ENCODE data around the gene SGIP1. TPM values are rescaled to one million over a fixed set of nuclear protein-coding genes. Genes with fewer than 3 reads are reported as not detected.

Gene SGIP1
- total RNA-seq, 2 donors from 2014 or later, result 1.3 to 6.2 TPM

- H3K4me3 ChIP-seq, result no peak overlapping the region
- TF ChIP-seq, protein P1, sequence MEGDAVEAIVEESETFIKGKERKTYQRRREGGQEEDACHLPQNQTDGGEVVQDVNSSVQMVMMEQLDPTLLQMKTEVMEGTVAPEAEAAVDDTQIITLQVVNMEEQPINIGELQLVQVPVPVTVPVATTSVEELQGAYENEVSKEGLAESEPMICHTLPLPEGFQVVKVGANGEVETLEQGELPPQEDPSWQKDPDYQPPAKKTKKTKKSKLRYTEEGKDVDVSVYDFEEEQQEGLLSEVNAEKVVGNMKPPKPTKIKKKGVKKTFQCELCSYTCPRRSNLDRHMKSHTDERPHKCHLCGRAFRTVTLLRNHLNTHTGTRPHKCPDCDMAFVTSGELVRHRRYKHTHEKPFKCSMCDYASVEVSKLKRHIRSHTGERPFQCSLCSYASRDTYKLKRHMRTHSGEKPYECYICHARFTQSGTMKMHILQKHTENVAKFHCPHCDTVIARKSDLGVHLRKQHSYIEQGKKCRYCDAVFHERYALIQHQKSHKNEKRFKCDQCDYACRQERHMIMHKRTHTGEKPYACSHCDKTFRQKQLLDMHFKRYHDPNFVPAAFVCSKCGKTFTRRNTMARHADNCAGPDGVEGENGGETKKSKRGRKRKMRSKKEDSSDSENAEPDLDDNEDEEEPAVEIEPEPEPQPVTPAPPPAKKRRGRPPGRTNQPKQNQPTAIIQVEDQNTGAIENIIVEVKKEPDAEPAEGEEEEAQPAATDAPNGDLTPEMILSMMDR (IDR thresholded peaks at IDR 0.05), result no peak
- H3K4me1 ChIP-seq, result peaks cover 0 to 15% of the 10 kb centered on the region in 2 donors
- DNase-seq (ENCODE audit: low spot score), result no peak
- H3K27me3 ChIP-seq, result no peaks in the 10 kb centered on the region
- no peaks in the 10 kb centered on the region for H3K9me3 ChIP-seq
- no peaks in the 10 kb centered on the region for H3K36me3 ChIP-seq
- H3K27ac ChIP-seq, result no peak overlapping the region
These were observed 216.6 kb downstream of the SGIP1 start for GRCh38 chr1:66750577-66750976.

DNA sequence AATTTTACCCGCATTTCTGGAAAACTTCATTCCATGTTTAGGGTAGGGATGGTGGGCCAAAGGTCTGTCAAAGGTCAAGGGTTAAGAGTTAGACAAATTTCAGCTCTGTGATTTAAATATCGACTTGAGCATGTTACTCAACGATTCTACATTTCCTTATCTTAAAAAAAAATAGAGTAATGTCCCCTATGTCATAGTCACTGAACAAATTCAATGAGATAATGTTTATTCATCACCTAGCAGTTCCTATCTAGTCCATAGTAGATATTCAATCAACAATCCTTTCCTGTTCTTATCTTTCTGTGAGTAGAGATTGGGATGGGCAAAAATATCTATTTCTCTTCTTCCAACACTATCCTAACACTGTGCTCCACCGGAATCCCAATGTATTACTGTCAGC lies 217.2 kb downstream of the SGIP1 start:
- DNase-seq (ENCODE audit: low spot score), result no peak
- H3K9me3 ChIP-seq, result no peaks in the 10 kb centered on the region
- TF ChIP-seq, protein P1 (IDR thresholded peaks at IDR 0.05), result no peak
- peak overlapping the region in 1 of 2 donors; percentile 40 for H3K27ac ChIP-seq
- H3K4me1 ChIP-seq, result peaks cover 0 to 15% of the 10 kb centered on the region in 2 donors
- H3K36me3 ChIP-seq, result no peaks in the 10 kb centered on the region
- H3K27me3 ChIP-seq, result no peaks in the 10 kb centered on the region
- no peak overlapping the region for H3K4me3 ChIP-seq

DNA sequence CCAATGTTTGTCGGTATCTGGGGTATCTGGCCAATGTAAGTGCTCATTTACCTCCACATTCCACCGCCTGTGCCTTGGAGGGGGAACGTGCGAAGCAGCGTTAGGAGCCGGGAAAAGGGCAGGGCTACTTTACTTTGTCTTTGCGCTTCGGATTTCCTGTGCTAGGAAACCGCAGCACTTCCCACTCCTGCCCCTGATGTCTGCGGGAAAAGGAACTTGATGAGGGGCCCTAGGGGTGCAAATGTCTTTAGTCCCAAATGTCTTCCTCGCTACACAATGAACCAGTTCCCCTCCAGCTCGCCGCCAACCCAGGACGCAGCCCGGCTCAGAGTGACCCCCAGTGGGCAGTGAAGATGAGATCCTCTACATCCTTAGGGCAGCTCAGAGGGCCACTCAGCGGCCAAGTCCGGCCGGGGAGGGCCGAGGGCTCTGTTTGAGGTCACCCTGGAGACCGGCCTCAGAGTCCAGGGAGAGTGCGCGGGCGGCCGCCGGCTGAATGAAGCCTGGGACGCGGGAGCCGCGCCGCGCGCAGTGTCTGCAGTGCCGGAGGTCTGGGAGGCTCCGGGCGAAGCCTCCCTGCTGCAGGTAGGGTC lies 218.1 kb downstream of the SGIP1 start, which contains the start of gene DYNLT5:
DYNLT5 (plus strand) TSS at position 460 of the 593 bp plus-strand sequence. CDS start 2,200 bp downstream, outside the sequence.
- no peaks in the 10 kb centered on the region for H3K9me3 ChIP-seq
- peak within 1 kb of the TSS; percentile 14 to 52 for H3K4me3 ChIP-seq
- no peaks in the 10 kb centered on the region for H3K36me3 ChIP-seq
- H3K27ac ChIP-seq, result peak within 1 kb of the TSS; percentile 40 to 56
- no peaks in the 10 kb centered on the region for H3K27me3 ChIP-seq
- DNase-seq (ENCODE audit: low spot score), result peak; percentile 62
- H3K4me1 ChIP-seq, result peaks cover 0 to 15% of the 10 kb centered on the region in 2 donors
- TF ChIP-seq, protein P1 (IDR thresholded peaks at IDR 0.05), result peak in 1 of 2 donors; percentile 29

- peaks cover 0 to 15% of the 10 kb centered on the region in 2 donors for H3K4me1 ChIP-seq
- H3K36me3 ChIP-seq, result no peaks in the 10 kb centered on the region
- TF ChIP-seq, protein P1 (IDR thresholded peaks at IDR 0.05), result no peak
- no peaks in the 10 kb centered on the region for H3K27me3 ChIP-seq
- H3K27ac ChIP-seq, result peak overlapping the region; percentile 40 to 56
- DNase-seq (ENCODE audit: low spot score), result no peak
- peak overlapping the region; percentile 14 to 52 for H3K4me3 ChIP-seq
- H3K9me3 ChIP-seq, result no peaks in the 10 kb centered on the region
These were observed 218.9 kb downstream of the SGIP1 start for GRCh38 chr1:66752671-66753371.

DNA sequence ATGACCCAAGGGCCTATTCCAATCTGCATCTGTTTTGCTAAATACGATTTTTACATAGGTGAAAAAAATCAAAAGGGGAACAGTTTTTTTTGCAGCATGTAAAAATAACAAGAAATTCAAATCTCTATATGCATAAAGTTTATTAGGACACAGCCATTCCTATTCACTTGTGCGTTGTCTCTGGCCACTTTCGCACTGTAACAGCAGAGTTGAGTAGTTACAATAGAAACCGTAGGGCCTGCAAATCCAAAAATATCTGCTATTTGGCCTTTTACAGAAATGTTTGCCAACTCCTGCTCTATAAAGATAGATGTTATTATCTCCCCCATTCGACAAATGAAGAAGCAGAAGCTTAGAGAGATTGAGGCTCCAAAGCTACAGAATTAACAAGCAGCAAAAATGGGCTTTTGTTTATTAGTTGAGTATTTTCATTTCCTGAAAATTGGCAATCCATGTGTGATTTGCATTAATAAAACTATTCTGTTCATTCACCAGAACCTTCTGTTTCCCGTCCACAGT lies 223.8 kb downstream of the SGIP1 start:
- TF ChIP-seq, protein P1 (IDR thresholded peaks at IDR 0.05), result no peak
- Histone ChIP-seq H3K4me3 (no peak overlapping the region), H3K9me3 (no peaks in the 10 kb centered on the region), H3K4me1 (peaks cover 0 to 5% of the 10 kb centered on the region in 2 donors), H3K27ac (no peak overlapping the region), H3K36me3 (no peaks in the 10 kb centered on the region), H3K27me3 (no peaks in the 10 kb centered on the region)
- no peak for DNase-seq (ENCODE audit: low spot score)
